Lower leg skin (tissue), 4 donors: Measurements from ENCODE around the gene GUCY2C. TPM values are rescaled to one million over a fixed set of nuclear protein-coding genes. Genes with fewer than 3 reads are reported as not detected.

Experiments used
- DNase-seq, 2 donors: peaks; one replicate each; pipeline ENCODE4 v3.0.0-alpha.2; 2019; ENCODE audit warnings: low spot score in 2 of 2
- H3K4me3 ChIP-seq: fragments of 200-600 bp; sonication (generic); 2 replicates; pipeline ENCODE4 v1.5.1; 2017; ENCODE audit warnings: mild to moderate bottlenecking, low read depth; ENCODE audit not compliant: poor library complexity, severe bottlenecking
- CTCF ChIP-seq, 3 donors: fragments of 450-650 bp; IDR thresholded peaks; one replicate each; pipeline ENCODE4 v1.5.1; 2016; ENCODE audit warnings: antibody characterized with exemption in 3 of 3, mild to moderate bottlenecking in 3 of 3, moderate library complexity in 2 of 3
- POLR2A ChIP-seq, 2 donors: fragments of 450-650 bp; IDR thresholded peaks; one replicate each; pipeline ENCODE4 v1.6.1; 2016 to 2017; ENCODE audit warnings: antibody characterized with exemption in 2 of 2, mild to moderate bottlenecking in 1 of 2, moderate library complexity in 1 of 2
- WGBS, 2 donors: methylation state at CpG; one replicate each; pipeline ENCODE4 v1.1.5; 2018; 5-methylcytosine and 5-hydroxymethylcytosine counted together
- intact Hi-C: fragments of 100-400 bp; cut with DNase I; formaldehyde crosslinking; loops from one replicate; pipeline ENCODE4 v1.15.0; 2023; ENCODE audit warnings: low total_unique reads
- total RNA-seq, 4 donors: library from RNA; depleted of rRNA; stranded (reverse); fragments of >200 nt; gene quantifications; one replicate each; pipeline ENCODE4 v1.1.0, GENCODE V29; 2016

GUCY2C gene
- total RNA-seq, 4 donors from 2014 or later: 0.45 to 1.3 (median 0.99) TPM; not detected in 1

GRCh38 chr12:14652483-14652882 is 43.9 kb downstream of the GUCY2C start:
- H3K4me3 ChIP-seq: no peak overlapping the region
- TF ChIP-seq CTCF (IDR thresholded peaks at IDR 0.05): no peak
- no peak for TF ChIP-seq POLR2A (IDR thresholded peaks at IDR 0.05)
- intact Hi-C loops: loop anchor here (5.0 kb wide), 1 partner anchor 1575 kb away; no protein-coding TSS in a partner anchor
- no peak for DNase-seq
- 94 to 96% methylated on average over 2 of the region's 2 CpGs for WGBS, 2 donors

DNA sequence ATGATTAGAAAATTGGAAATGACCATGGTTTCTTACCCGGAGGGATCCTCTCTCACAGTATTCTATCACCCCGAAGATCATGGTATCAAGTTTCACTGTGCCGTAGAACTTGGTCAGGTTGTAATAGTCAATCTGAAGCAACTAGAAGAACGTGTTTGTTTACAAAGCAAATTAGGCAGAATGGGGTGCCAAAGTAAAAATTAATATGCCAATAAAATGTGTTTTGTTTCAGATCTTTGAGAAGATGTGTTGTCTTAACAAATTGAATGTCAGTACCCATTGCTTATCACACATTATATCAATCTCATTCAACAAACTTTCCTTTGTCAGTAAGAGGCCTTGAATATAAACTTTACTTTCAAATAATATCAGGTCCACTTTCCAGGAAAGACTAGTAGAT is 45.0 kb downstream of the GUCY2C start:
- intact Hi-C loops: loop anchor here (5.0 kb wide), 1 partner anchor 1574 kb away; no protein-coding TSS in a partner anchor
- no peak for TF ChIP-seq POLR2A (IDR thresholded peaks at IDR 0.05)
- no peak for TF ChIP-seq CTCF (IDR thresholded peaks at IDR 0.05)
- no peak for DNase-seq
- WGBS, 2 donors: 46 to 55% methylated on average over 4 of the region's 4 CpGs
- H3K4me3 ChIP-seq: no peak overlapping the region

DNA sequence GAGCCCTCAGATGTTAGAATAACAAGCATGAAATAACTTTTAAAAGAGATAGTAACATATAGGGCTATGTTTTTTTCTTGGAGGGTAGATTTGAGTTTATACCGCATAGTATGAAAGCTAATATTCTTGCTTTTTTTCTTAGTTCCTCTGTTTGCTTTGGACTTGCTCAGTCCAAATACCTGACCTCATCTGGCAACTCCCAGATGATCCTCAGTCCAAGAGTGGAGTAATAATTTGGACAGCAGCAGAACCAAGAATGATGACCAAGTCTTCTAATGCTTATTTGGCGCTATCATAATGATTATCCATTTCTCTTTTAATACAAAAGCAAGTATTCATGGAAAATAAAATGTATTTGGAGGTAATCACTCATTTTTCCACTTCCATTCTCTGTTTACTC is 45.6 kb downstream of the GUCY2C start:
- H3K4me3 ChIP-seq: no peak overlapping the region
- intact Hi-C loops: loop anchor here (5.0 kb wide), 1 partner anchor 1573 kb away; no protein-coding TSS in a partner anchor
- TF ChIP-seq POLR2A (IDR thresholded peaks at IDR 0.05) (no peak), CTCF (IDR thresholded peaks at IDR 0.05) (no peak)

GRCh38 chr12:14647028-14647750 is 49.2 kb downstream of the GUCY2C start:
- no peak overlapping the region for H3K4me3 ChIP-seq
- TF ChIP-seq CTCF (IDR thresholded peaks at IDR 0.05) (no peak), POLR2A (IDR thresholded peaks at IDR 0.05) (no peak)
- intact Hi-C loops: loop anchor here (10.0 kb wide), 1 partner anchor 348 kb away; no protein-coding TSS in a partner anchor
- no peak for DNase-seq
- WGBS, 2 donors: 54 to 56% methylated on average over 6 of the region's 6 CpGs

More for the DNA sequence above, 45.6 kb downstream of the GUCY2C start:
- WGBS, 2 donors: 63 to 65% methylated on average over 2 of the region's 2 CpGs
- DNase-seq: no peak

DNA sequence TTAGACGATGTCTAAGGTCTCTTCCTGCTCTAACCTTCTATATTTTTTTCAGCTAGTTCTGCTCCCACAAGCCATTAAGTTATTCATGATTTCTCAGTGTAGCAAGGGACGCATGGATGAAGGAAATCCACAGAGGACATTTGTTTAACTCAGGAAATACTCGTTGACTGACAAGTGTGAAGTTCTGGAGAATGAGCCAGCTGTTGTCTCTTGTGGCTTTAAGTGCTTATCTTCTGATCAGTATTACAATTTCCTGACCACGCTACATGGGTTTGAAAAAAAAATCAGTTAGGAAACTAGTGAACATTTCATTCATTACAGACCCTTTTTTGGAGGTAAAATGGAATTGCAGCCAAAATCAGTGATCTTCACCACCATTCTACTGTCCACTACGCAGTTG is 53.1 kb downstream of the GUCY2C start:
- H3K4me3 ChIP-seq: no peak overlapping the region
- WGBS, 2 donors: 53 to 54% methylated on average over 5 of the region's 5 CpGs
- no peak for DNase-seq
- TF ChIP-seq CTCF (IDR thresholded peaks at IDR 0.05) (no peak), POLR2A (IDR thresholded peaks at IDR 0.05) (no peak)
- intact Hi-C loops: loop anchor here (10.0 kb wide), 1 partner anchor 352 kb away; no protein-coding TSS in a partner anchor
